Lower leg skin (tissue), 4 donors: Measurements from ENCODE around the gene ACAA1. TPM values are rescaled to one million over a fixed set of nuclear protein-coding genes. Genes with fewer than 3 reads are reported as not detected.
A peak's percentile ranks its signal among the peaks of the same experiment; 100 is the strongest.

Experiments
- DNase-seq, 2 donors: peaks; one replicate each; pipeline ENCODE4 v3.0.0-alpha.2; 2019; ENCODE audit warnings: low spot score in 2 of 2
- H3K4me3 ChIP-seq: fragments of 200-600 bp; sonication (generic); 2 replicates; pipeline ENCODE4 v1.5.1; 2017; ENCODE audit warnings: mild to moderate bottlenecking, low read depth; ENCODE audit not compliant: poor library complexity, severe bottlenecking
- CTCF ChIP-seq, 3 donors: fragments of 450-650 bp; IDR thresholded peaks; one replicate each; pipeline ENCODE4 v1.5.1; 2016; ENCODE audit warnings: antibody characterized with exemption in 3 of 3, mild to moderate bottlenecking in 3 of 3, moderate library complexity in 2 of 3
- POLR2A ChIP-seq, 2 donors: fragments of 450-650 bp; IDR thresholded peaks; one replicate each; pipeline ENCODE4 v1.6.1; 2016 to 2017; ENCODE audit warnings: antibody characterized with exemption in 2 of 2, mild to moderate bottlenecking in 1 of 2, moderate library complexity in 1 of 2
- WGBS, 2 donors: methylation state at CpG; one replicate each; pipeline ENCODE4 v1.1.5; 2018; 5-methylcytosine and 5-hydroxymethylcytosine counted together
- intact Hi-C: fragments of 100-400 bp; cut with DNase I; formaldehyde crosslinking; loops from one replicate; pipeline ENCODE4 v1.15.0; 2023; ENCODE audit warnings: low total_unique reads
- total RNA-seq, 4 donors: library from RNA; depleted of rRNA; stranded (reverse); fragments of >200 nt; gene quantifications; one replicate each; pipeline ENCODE4 v1.1.0, GENCODE V29; 2016

Gene ACAA1
- total RNA-seq, 4 donors from 2014 or later = 28.1 to 50.1 (median 40.2) TPM

- TF ChIP-seq CTCF (IDR thresholded peaks at IDR 0.05) (no peak), POLR2A (IDR thresholded peaks at IDR 0.05) (no peak)
- DNase-seq = peak in 1 of 2 donors; percentile 81
- intact Hi-C loops = no loop called here
- WGBS, 2 donors = 91 to 94% methylated on average over 13 of the region's 13 CpGs
- no peak overlapping the region for H3K4me3 ChIP-seq
These were observed 3.6 kb upstream of the ACAA1 start for GRCh38 chr3:38140326-38141172.

DNA sequence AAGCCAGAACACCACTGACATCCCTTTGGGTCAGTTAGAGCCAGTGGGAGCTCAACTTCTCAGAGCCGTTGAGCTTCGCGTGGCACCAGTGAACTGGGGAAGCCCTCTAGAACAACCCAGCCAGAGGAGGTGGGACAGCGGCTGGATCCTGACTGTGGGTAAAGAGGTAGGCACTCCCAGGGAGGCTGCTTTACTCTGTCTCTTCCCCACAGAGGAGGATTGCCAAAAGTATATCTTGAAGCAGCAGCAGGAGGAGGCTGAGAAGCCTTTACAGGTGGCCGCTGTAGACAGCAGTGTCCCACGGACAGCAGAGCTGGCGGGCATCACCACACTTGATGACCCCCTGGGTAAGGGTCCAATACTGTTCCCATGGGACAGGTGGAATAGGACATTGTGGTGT, 2.7 kb upstream of the ACAA1 start:
- DNase-seq = peak in 1 of 2 donors; percentile 82
- 73 to 80% methylated on average over 7 of the region's 7 CpGs for WGBS, 2 donors
- no peak overlapping the region for H3K4me3 ChIP-seq
- intact Hi-C loops = no loop called here
- TF ChIP-seq POLR2A (IDR thresholded peaks at IDR 0.05) = no peak
- no peak for TF ChIP-seq CTCF (IDR thresholded peaks at IDR 0.05)

DNA sequence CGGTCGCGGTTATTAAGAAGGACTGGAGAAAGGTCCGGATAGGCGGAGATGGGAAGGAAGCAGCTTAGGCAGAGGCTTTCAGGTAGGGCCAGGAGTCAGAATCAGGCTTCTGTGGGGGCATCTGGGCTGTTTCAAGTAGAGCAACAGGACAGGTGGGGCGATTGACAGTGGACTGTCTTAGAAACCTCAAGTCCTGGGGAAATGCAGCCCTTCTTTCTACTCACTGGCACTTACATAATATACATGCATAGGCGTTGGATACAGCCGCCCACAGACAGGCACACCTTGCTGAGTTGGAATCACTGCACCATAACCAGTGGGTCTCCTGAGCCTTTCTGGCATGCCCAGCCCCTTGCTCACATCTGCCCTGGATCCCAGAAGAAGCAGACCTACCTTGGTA, 2.3 kb upstream of the ACAA1 start:
- DNase-seq = peak in 1 of 2 donors; percentile 82
- 2 to 5% methylated on average over 8 of the region's 8 CpGs for WGBS, 2 donors
- TF ChIP-seq CTCF (IDR thresholded peaks at IDR 0.05) (no peak), POLR2A (IDR thresholded peaks at IDR 0.05) (no peak)
- intact Hi-C loops = no loop called here
- peak overlapping the region; percentile 79 for H3K4me3 ChIP-seq

GRCh38 chr3:38138349-38139190, 1.6 kb upstream of the ACAA1 start, which contains the start of gene MYD88:
Gene MYD88 (plus strand): TSS chr3:38138661. CDS start chr3:38138701, 40 bp downstream.
- DNase-seq = peak; percentile 73 to 97
- intact Hi-C loops = no loop called here
- 0 to 1% methylated on average over 33 to 41 of the region's 65 CpGs for WGBS, 2 donors
- TF ChIP-seq CTCF (IDR thresholded peaks at IDR 0.05) (no peak), POLR2A (IDR thresholded peaks at IDR 0.05) (no peak)
- H3K4me3 ChIP-seq = peak within 1 kb of the TSS; percentile 79

DNA sequence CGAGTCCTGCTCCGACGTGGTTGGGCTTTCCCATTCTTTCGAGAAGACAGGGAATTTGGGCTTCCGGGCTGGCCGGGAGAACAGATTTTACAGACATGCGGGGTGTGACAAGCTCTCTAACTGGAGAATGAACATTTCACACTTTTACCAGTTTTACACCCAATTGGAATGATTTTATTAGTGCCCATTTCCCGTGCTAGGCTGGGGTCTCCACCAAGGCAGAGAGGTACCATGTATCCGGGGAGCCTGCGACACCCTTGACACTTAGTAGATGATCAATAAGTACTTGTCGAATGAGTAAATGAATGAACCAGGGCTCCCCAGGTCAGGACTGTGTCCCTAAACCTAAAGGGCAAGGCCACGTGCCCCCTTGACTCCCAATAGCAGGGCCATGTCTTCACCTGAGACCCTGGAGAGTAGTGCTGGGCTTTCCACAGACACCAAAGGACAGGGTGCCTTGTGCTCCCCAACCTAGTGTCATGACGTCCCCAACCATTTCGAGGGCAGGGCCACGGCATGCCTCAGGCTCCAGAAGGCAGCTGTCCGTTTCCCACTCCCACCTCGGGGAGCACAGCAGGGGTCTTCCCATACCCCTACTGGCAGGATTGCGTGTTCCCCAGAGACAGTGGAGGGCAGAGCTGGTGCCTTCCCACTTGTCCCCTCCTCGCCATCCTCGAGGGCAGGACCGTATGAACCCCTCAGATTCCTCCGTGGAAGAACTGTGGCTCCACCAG, 855 bp upstream of the ACAA1 start:
- 8 to 12% methylated on average over 21 to 22 of the region's 22 CpGs for WGBS, 2 donors
- H3K4me3 ChIP-seq = peak overlapping the region; percentile 79
- intact Hi-C loops = no loop called here
- DNase-seq = no peak
- TF ChIP-seq CTCF (IDR thresholded peaks at IDR 0.05) = no peak
- TF ChIP-seq POLR2A (IDR thresholded peaks at IDR 0.05) = no peak
